GM12878 (cell line): ENCODE results near the gene CISTR. TPM values are rescaled to one million over a fixed set of nuclear protein-coding genes. Genes with fewer than 3 reads are reported as not detected.

Experiments
- ASH2L ChIP-seq: fragments of 300-600, 200-600 bp; sonication (generic); IDR thresholded peaks from 2 replicates; pipeline ENCODE4 v1.6.1; 2017; ENCODE audit warnings: low read depth, mild to moderate bottlenecking, borderline replicate concordance
- GABPA ChIP-seq: IDR thresholded peaks from 2 replicates; pipeline ENCODE4 v1.6.1; 2014; ENCODE audit warnings: antibody characterized with exemption, low read depth, mild to moderate bottlenecking, inconsistent platforms
- HDAC2 ChIP-seq: fragments of 200-600 bp; sonication (generic); IDR thresholded peaks from 2 replicates; pipeline ENCODE4 v1.6.1; 2017
- JUND ChIP-seq: IDR thresholded peaks from 2 replicates; pipeline ENCODE4 v1.6.1; 2012; ENCODE audit warnings: low read depth, mild to moderate bottlenecking, low read length, improper control_type of control experiment, moderate library complexity
- POLR2A ChIP-seq: IDR thresholded peaks from 2 replicates; pipeline ENCODE4 v1.6.1; 2011; ENCODE audit warnings: low read depth, mild to moderate bottlenecking, low read length
- ZNF207 ChIP-seq: fragments of 450-650 bp; IDR thresholded peaks from 2 replicates; pipeline ENCODE4 v1.6.1; 2014; ENCODE audit warnings: antibody characterized with exemption, mild to moderate bottlenecking, borderline replicate concordance
- polyA plus RNA-seq, 11 experiments: library from polyadenylated mRNA; depleted of rRNA in 4 of 11; unstranded in 6 of 11; stranded (reverse) in 5 of 11; fragments of >200 nt; fragmentation: Nextera tagmentation in 4 of 11; fragmentation: Illumina TruSeq in 1 of 11; extraction: Ambion mirVana in 4 of 11; extraction: Trizol in 1 of 11; gene quantifications; 1 replicate in 1 of 11; 2 replicates in 10 of 11; pipeline versions ENCODE4 v1.2.1 to v1.2.3, GENCODE V29; 2011 to 2016; ENCODE audit warnings: inconsistent platforms in 2 of 11, missing spikeins in 2 of 11, low read depth in 1 of 11
- total RNA-seq, 4 experiments: library from RNA; depleted of rRNA in 3 of 4; stranded (reverse); fragments of >200 nt in 3 of 4; fragmentation: Illumina TruSeq in 1 of 4; extraction: Trizol in 1 of 4; gene quantifications; 2 replicates each; pipeline versions ENCODE4 v1.2.1 to v1.2.3, GENCODE V29; 2013 to 2021
- TF ChIP-seq, protein P1 (sequence below): fragments of 450-650 bp; IDR thresholded peaks from 2 replicates; pipeline ENCODE4 v1.6.1; 2016; ENCODE audit warnings: mild to moderate bottlenecking
- TF ChIP-seq, protein P2 (sequence below): fragments of 450-650 bp; IDR thresholded peaks from 2 replicates; pipeline ENCODE4 v1.6.1; 2017; ENCODE audit warnings: mild to moderate bottlenecking, moderate library complexity

CISTR gene
- total and polyA plus RNA-seq, 10 of the 15 experiments (the other 5 are each of a cell fraction or from before 2014, with no cell fraction given): 0.26 TPM; not detected in 9

DNA sequence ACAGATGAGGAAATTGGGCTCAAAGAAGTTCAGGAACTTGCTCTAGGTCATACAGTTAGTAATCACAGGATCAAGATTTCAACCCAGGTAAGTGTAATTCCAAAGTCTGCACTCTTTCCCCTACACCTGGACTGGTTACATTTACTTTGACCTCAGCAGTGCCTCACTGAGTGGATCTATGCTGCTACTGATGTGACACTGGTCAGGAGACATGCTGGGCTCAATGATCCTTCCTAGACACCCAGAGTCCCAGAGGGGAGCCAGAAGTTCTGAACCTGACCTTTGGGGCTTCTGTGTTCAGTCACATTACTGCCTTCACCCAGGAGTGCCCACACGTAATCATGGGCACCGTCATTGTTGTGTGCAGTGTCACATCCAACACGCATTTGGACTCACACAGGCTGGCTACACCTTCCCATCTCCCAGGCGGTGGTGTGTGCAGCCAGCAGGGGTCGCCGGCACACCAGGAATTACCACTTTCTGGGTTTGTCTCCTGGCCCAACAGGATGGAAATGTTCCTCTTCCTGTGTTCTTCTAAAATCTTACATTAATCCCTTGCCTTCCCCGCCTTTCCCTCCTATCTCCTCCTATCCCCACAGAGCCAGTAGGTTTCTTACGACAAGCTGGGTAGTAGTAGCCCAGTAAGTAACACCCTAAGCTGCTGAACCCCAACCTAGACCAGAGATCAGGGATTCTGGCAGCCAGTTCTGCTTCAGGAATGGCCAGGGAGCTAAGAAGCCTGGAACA lies 50.1 kb downstream of the CISTR start (continued):
- TF ChIP-seq, protein P1, sequence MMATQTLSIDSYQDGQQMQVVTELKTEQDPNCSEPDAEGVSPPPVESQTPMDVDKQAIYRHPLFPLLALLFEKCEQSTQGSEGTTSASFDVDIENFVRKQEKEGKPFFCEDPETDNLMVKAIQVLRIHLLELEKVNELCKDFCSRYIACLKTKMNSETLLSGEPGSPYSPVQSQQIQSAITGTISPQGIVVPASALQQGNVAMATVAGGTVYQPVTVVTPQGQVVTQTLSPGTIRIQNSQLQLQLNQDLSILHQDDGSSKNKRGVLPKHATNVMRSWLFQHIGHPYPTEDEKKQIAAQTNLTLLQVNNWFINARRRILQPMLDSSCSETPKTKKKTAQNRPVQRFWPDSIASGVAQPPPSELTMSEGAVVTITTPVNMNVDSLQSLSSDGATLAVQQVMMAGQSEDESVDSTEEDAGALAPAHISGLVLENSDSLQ: no peak
- no peak for TF ChIP-seq HDAC2
- no peak for TF ChIP-seq JUND
- TF ChIP-seq ZNF207: no peak
- no peak for TF ChIP-seq ASH2L
- TF ChIP-seq GABPA: no peak
- TF ChIP-seq, protein P2, sequence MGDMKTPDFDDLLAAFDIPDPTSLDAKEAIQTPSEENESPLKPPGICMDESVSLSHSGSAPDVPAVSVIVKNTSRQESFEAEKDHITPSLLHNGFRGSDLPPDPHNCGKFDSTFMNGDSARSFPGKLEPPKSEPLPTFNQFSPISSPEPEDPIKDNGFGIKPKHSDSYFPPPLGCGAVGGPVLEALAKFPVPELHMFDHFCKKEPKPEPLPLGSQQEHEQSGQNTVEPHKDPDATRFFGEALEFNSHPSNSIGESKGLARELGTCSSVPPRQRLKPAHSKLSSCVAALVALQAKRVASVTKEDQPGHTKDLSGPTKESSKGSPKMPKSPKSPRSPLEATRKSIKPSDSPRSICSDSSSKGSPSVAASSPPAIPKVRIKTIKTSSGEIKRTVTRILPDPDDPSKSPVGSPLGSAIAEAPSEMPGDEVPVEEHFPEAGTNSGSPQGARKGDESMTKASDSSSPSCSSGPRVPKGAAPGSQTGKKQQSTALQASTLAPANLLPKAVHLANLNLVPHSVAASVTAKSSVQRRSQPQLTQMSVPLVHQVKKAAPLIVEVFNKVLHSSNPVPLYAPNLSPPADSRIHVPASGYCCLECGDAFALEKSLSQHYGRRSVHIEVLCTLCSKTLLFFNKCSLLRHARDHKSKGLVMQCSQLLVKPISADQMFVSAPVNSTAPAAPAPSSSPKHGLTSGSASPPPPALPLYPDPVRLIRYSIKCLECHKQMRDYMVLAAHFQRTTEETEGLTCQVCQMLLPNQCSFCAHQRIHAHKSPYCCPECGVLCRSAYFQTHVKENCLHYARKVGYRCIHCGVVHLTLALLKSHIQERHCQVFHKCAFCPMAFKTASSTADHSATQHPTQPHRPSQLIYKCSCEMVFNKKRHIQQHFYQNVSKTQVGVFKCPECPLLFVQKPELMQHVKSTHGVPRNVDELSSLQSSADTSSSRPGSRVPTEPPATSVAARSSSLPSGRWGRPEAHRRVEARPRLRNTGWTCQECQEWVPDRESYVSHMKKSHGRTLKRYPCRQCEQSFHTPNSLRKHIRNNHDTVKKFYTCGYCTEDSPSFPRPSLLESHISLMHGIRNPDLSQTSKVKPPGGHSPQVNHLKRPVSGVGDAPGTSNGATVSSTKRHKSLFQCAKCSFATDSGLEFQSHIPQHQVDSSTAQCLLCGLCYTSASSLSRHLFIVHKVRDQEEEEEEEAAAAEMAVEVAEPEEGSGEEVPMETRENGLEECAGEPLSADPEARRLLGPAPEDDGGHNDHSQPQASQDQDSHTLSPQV: no peak
- TF ChIP-seq POLR2A: no peak
